Ascending aorta (tissue), 2 donors: ENCODE measurements around the gene CDT1. TPM values are rescaled to one million over a fixed set of nuclear protein-coding genes. Genes with fewer than 3 reads are reported as not detected.
A peak's percentile ranks its signal among the peaks of the same experiment; 100 is the strongest.

Source experiments
- DNase-seq, 2 donors: peaks; one replicate each; pipeline ENCODE4 v3.0.0-alpha.2; 2019; ENCODE audit warnings: low spot score in 2 of 2
- H3K27ac ChIP-seq, 2 donors: fragments of 200-600 bp; sonication (generic); one replicate each; pipeline ENCODE4 v1.5.1; 2016 to 2017; ENCODE audit warnings: mild to moderate bottlenecking in 1 of 2
- H3K27me3 ChIP-seq: fragments of 200-600 bp; sonication (generic); one replicate; pipeline ENCODE4 v1.5.1; 2017
- H3K36me3 ChIP-seq, 2 donors: fragments of 200-600 bp; sonication (generic); one replicate each; pipeline ENCODE4 v1.5.1; 2016
- H3K4me1 ChIP-seq, 2 donors: fragments of 200-600 bp; sonication (generic); one replicate each; pipeline ENCODE4 v1.5.1; 2016 to 2017; ENCODE audit warnings: mild to moderate bottlenecking in 1 of 2
- H3K4me3 ChIP-seq, 2 donors: fragments of 200-600 bp; sonication (generic); one replicate each; pipeline ENCODE4 v1.5.1; 2016 to 2017; ENCODE audit warnings: mild to moderate bottlenecking in 1 of 2
- H3K9me3 ChIP-seq, 2 donors: fragments of 200-600 bp; sonication (generic); one replicate each; pipeline ENCODE4 v1.5.1; 2016
- intact Hi-C: fragments of 100-400 bp; cut with DNase I; formaldehyde crosslinking; loops from one replicate; pipeline ENCODE4 v1.15.1; 2023
- total RNA-seq: library from RNA; depleted of rRNA; stranded (reverse); fragments of >200 nt; gene quantifications from one replicate; pipeline ENCODE4 v1.1.0, GENCODE V29; 2016
- TF ChIP-seq, protein P1 (sequence below), 3 experiments: fragments of 200-600 bp in 2 of 3; fragments of 450-650 bp in 1 of 3; sonication (generic) in 2 of 3; IDR thresholded peaks; one replicate each; pipeline ENCODE4 v1.5.1; 2016 to 2019; ENCODE audit warnings: antibody characterized with exemption in 3 of 3, mild to moderate bottlenecking in 1 of 3, moderate library complexity in 1 of 3

Gene CDT1
- total RNA-seq, 1 donor from 2014 or later: not detected

- no peaks in the 10 kb centered on the region for H3K27me3 ChIP-seq
- H3K36me3 ChIP-seq: peaks cover 0 to 5% of the 10 kb centered on the region in 2 donors
- H3K4me1 ChIP-seq: peaks cover 10 to 15% of the 10 kb centered on the region in 2 donors
- no peak overlapping the region for H3K4me3 ChIP-seq
- no peak overlapping the region for H3K27ac ChIP-seq
- TF ChIP-seq, protein P1, sequence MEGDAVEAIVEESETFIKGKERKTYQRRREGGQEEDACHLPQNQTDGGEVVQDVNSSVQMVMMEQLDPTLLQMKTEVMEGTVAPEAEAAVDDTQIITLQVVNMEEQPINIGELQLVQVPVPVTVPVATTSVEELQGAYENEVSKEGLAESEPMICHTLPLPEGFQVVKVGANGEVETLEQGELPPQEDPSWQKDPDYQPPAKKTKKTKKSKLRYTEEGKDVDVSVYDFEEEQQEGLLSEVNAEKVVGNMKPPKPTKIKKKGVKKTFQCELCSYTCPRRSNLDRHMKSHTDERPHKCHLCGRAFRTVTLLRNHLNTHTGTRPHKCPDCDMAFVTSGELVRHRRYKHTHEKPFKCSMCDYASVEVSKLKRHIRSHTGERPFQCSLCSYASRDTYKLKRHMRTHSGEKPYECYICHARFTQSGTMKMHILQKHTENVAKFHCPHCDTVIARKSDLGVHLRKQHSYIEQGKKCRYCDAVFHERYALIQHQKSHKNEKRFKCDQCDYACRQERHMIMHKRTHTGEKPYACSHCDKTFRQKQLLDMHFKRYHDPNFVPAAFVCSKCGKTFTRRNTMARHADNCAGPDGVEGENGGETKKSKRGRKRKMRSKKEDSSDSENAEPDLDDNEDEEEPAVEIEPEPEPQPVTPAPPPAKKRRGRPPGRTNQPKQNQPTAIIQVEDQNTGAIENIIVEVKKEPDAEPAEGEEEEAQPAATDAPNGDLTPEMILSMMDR (IDR thresholded peaks at IDR 0.05): no peak
- H3K9me3 ChIP-seq: no peaks in the 10 kb centered on the region
- intact Hi-C loops: no loop called here
- DNase-seq: no peak
Observed at GRCh38 chr16:88764080-88764479, 39.5 kb upstream of the CDT1 start.

DNA sequence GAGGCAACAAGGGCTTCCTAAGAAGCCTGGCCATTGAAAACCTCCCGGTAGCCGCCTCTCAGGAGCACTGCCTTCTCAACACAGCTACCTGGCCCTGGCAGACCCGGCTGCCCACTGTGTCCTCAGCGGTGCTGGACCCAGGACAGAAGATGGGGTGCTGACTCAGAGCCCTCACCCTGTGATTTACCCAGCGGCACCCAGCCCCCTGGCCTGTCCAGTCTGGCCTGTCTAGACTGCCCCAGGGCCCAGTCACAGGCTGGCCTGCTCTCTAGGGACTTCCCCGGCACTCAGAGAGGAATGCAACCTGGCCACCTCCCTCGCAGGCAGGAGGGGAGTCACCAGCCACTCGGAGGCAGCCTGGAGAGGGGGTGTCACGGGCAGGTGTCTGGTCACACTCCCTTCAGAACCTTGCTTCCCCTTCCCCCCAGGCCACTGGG is 38.7 kb upstream of the CDT1 start:
- no peak for DNase-seq
- Histone ChIP-seq H3K9me3 (no peaks in the 10 kb centered on the region), H3K4me3 (no peak overlapping the region), H3K4me1 (peaks cover 10 to 15% of the 10 kb centered on the region in 2 donors), H3K36me3 (peaks cover 0 to 5% of the 10 kb centered on the region in 2 donors), H3K27ac (no peak overlapping the region), H3K27me3 (no peaks in the 10 kb centered on the region)
- intact Hi-C loops: no loop called here
- TF ChIP-seq, protein P1 (IDR thresholded peaks at IDR 0.05): no peak

DNA sequence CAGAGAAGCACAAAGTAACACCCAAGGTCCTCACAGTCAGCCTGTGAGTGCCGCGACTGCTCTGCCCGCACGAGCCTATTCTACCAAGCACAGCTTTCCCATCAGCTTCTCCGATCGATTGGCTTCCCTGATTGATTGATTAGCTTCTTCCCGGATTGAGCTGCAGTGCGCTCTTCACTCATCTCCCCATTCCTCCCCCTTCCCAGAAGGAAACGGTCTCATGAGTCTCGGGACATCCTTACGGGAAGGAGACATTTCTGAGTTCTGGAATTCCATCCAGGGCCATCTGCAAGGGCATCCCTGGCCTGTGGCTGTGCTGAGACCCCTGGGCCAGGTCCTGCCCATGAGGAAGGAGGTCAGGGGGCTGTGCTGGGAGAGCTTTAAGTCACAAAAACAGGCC is 36.6 kb upstream of the CDT1 start:
- Histone ChIP-seq H3K27ac (no peak overlapping the region), H3K36me3 (peaks cover 0 to 5% of the 10 kb centered on the region in 2 donors), H3K4me3 (no peak overlapping the region), H3K9me3 (no peaks in the 10 kb centered on the region), H3K4me1 (peaks cover 13 to 19% of the 10 kb centered on the region in 2 donors), H3K27me3 (no peaks in the 10 kb centered on the region)
- TF ChIP-seq, protein P1 (IDR thresholded peaks at IDR 0.05): no peak
- intact Hi-C loops: no loop called here
- DNase-seq: no peak

DNA sequence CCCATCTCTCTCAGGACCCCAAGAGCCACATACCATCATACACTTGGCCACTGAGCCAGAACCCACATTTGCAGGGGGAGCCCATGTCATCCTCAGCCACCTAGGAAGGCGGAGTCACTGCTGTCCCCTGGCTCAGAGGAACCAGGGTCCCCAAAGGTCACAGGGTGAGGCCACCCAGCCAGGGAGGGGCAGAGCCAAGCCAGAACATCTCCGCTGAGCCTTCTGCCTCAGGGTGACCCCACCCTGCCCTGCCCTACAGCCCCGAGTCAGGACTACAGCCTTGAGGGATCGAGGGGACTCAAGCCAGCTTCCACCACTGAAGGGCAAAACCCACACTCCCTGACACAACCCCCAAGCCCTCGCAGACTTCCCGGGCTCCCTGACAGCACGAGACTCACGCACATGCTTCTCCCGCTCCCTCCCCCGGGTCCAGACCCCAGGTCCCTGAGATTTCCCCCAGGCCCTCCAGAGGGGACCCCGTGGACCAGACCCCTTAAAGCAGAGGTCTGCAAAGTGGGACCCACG is 36.0 kb upstream of the CDT1 start:
- H3K9me3 ChIP-seq: no peaks in the 10 kb centered on the region
- TF ChIP-seq, protein P1 (IDR thresholded peaks at IDR 0.05): no peak
- H3K4me3 ChIP-seq: no peak overlapping the region
- peak overlapping the region; percentile 14 to 20 for H3K27ac ChIP-seq
- intact Hi-C loops: loop anchor here (2.0 kb wide), 1 partner anchor 17 kb away; the partner anchor contains the start of gene PIEZO1
- DNase-seq: no peak
- H3K4me1 ChIP-seq: peaks cover 15 to 26% of the 10 kb centered on the region in 2 donors
- H3K27me3 ChIP-seq: no peaks in the 10 kb centered on the region
- peaks cover 0 to 5% of the 10 kb centered on the region in 2 donors for H3K36me3 ChIP-seq

DNA sequence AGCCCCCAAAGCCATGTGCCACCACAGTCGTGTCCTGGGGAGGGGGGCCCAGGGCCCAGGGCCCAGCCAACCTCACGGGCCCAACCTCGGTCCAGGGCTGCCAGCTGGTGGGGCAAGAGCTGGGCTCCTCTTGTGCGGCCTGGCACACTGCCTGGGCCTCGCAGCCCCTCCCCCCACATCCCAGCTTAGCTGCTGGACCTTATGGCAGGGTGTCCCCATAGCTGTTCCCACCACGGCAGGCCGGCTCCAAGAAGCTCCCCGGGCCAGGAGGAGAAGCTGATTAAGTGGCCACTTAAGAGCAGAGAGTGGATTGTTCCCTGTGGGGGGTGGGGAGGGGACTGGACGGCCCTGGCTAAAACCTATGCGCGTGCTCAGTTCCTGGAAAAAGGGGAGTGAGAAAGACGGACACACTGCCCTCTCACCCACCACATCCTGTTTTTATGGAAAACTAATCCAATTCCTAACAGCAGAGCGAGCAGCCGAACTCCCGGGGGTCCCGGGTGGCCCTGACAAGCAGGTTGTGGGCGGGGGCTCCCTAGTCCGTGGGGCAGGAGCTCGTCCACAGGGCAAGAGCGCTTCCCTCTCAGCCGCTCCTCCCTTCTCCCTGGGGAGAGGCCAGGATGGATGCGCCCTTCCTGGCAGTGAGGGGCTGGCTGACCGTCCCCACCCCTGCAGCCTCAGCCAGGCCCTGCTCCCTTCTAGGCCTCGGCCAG is 35.4 kb upstream of the CDT1 start:
- intact Hi-C loops: loop anchor here (2.0 kb wide), 1 partner anchor 17 kb away; the partner anchor contains the start of gene PIEZO1
- peaks cover 21 to 32% of the 10 kb centered on the region in 2 donors for H3K4me1 ChIP-seq
- H3K36me3 ChIP-seq: peaks cover 0 to 5% of the 10 kb centered on the region in 2 donors
- DNase-seq: peak in 1 of 2 donors; percentile 77
- H3K9me3 ChIP-seq: no peaks in the 10 kb centered on the region
- H3K27ac ChIP-seq: peak overlapping the region; percentile 14 to 20
- H3K27me3 ChIP-seq: no peaks in the 10 kb centered on the region
- peak overlapping the region in 1 of 2 donors; percentile 5 for H3K4me3 ChIP-seq
- TF ChIP-seq, protein P1 (IDR thresholded peaks at IDR 0.05): no peak
